KMS-11 (cell line): ENCODE data around the gene TOX3.

ENCODE experiments used
- H2AFZ ChIP-seq: fragments of 200-600 bp; sonication (generic); 2 replicates; pipeline ENCODE4 v1.6.1; 2016; ENCODE audit warnings: antibody characterized with exemption, mixed run types, low read depth
- H3K27ac ChIP-seq: fragments of 200-600 bp; sonication (generic); 2 replicates; pipeline ENCODE4 v1.6.1; 2016; ENCODE audit warnings: mild to moderate bottlenecking, mixed run types
- H3K27me3 ChIP-seq: fragments of 200-600 bp; sonication (generic); 2 replicates; pipeline ENCODE4 v1.6.1; 2017; ENCODE audit warnings: mild to moderate bottlenecking, low read depth, mixed run types, moderate library complexity; ENCODE audit not compliant: insufficient read depth
- H3K36me3 ChIP-seq: fragments of 200-600 bp; sonication (generic); 2 replicates; pipeline ENCODE4 v1.6.1; 2017; ENCODE audit warnings: mild to moderate bottlenecking, mixed run types; ENCODE audit not compliant: insufficient read depth
- H3K4me1 ChIP-seq: fragments of 200-600 bp; sonication (generic); 2 replicates; pipeline ENCODE4 v1.6.1; 2016; ENCODE audit warnings: mild to moderate bottlenecking, low read depth, mixed run types; ENCODE audit not compliant: poor library complexity, severe bottlenecking
- H3K4me2 ChIP-seq: fragments of 200-600 bp; sonication (generic); 2 replicates; pipeline ENCODE4 v1.7.0; 2016; ENCODE audit warnings: mild to moderate bottlenecking, mixed run types
- H3K4me3 ChIP-seq: fragments of 200-600 bp; sonication (generic); IDR thresholded peaks from 2 replicates; pipeline ENCODE4 v1.6.1; 2017; ENCODE audit warnings: low read depth, low read length, mixed read lengths; ENCODE audit not compliant: insufficient read depth
- H3K79me2 ChIP-seq: fragments of 200-600 bp; sonication (generic); 2 replicates; pipeline ENCODE4 v1.6.1; 2016; ENCODE audit warnings: low read depth, mixed run types; ENCODE audit not compliant: insufficient read depth
- H3K9ac ChIP-seq: fragments of 200-600 bp; sonication (generic); 2 replicates; pipeline ENCODE4 v1.6.1; 2016; ENCODE audit warnings: mild to moderate bottlenecking, mixed run types
- H4K20me1 ChIP-seq: fragments of 200-600 bp; sonication (generic); 2 replicates; pipeline ENCODE4 v1.6.1; 2016; ENCODE audit warnings: mild to moderate bottlenecking, mixed run types; ENCODE audit not compliant: insufficient read depth
- CTCF ChIP-seq: fragments of 200-600 bp; sonication (generic); conservative IDR thresholded peaks from 2 replicates; pipeline ENCODE4 v1.6.1; 2017; ENCODE audit warnings: low read depth, mild to moderate bottlenecking, antibody characterized with exemption, low read length, moderate library complexity, mixed read lengths

Gene TOX3

GRCh38 chr16:52549011-52549692 is 2.2 kb upstream of the TOX3 start:
- Histone ChIP-seq H3K27me3 (no peaks in the 10 kb centered on the region), H3K79me2 (no peaks in the 10 kb centered on the region), H3K9ac (no peak overlapping the region), H3K4me3 (no peak overlapping the region), H4K20me1 (no peaks in the 10 kb centered on the region), H2AFZ (no peak overlapping the region), H3K36me3 (no peaks in the 10 kb centered on the region), H3K4me2 (no peak overlapping the region), H3K27ac (no peak overlapping the region), H3K4me1 (no peaks in the 10 kb centered on the region)
- TF ChIP-seq CTCF: no peak

GRCh38 chr16:52548261-52549010 is 1.5 kb upstream of the TOX3 start:
- Histone ChIP-seq H3K36me3 (no peaks in the 10 kb centered on the region), H2AFZ (no peak overlapping the region), H3K4me1 (no peaks in the 10 kb centered on the region), H3K27me3 (no peaks in the 10 kb centered on the region), H3K4me3 (no peak overlapping the region), H3K4me2 (no peak overlapping the region), H4K20me1 (no peaks in the 10 kb centered on the region), H3K9ac (no peak overlapping the region), H3K27ac (no peak overlapping the region), H3K79me2 (no peaks in the 10 kb centered on the region)
- no peak for TF ChIP-seq CTCF

- Histone ChIP-seq H3K9ac (no peak overlapping the region), H2AFZ (no peak overlapping the region), H3K27me3 (no peaks in the 10 kb centered on the region), H3K36me3 (no peaks in the 10 kb centered on the region), H4K20me1 (no peaks in the 10 kb centered on the region), H3K4me1 (no peaks in the 10 kb centered on the region), H3K4me3 (no peak overlapping the region), H3K4me2 (no peak overlapping the region), H3K79me2 (no peaks in the 10 kb centered on the region), H3K27ac (no peak overlapping the region)
- TF ChIP-seq CTCF: no peak
Measured at GRCh38 chr16:52547834-52548215, 882 bp upstream of the TOX3 start.

GRCh38 chr16:52546291-52547003 is 496 bp downstream of the TOX3 start:
- Histone ChIP-seq H3K36me3 (no peaks in the 10 kb centered on the region), H3K79me2 (no peaks in the 10 kb centered on the region), H3K9ac (no peak overlapping the region), H3K4me3 (no peak overlapping the region), H2AFZ (no peak overlapping the region), H3K4me2 (no peak overlapping the region; the same call in none of the 2 replicates), H3K4me1 (no peaks in the 10 kb centered on the region), H4K20me1 (no peaks in the 10 kb centered on the region), H3K27ac (no peak overlapping the region), H3K27me3 (no peaks in the 10 kb centered on the region)
- no peak for TF ChIP-seq CTCF
